HPDE6-E6E7 (cell line): ENCODE measurements around the gene DNAH7.
"Not testable (repeated sequence)": the region's sequence is repeated elsewhere in the genome, so short reads cannot be mapped to it uniquely, and the experiment has no call there.

Source experiments
- DNase-seq: peaks from one replicate; pipeline ENCODE4 v3.0.0; 2011; ENCODE audit warnings: missing footprints; ENCODE audit errors: extremely low spot score

The DNAH7 gene

DNA sequence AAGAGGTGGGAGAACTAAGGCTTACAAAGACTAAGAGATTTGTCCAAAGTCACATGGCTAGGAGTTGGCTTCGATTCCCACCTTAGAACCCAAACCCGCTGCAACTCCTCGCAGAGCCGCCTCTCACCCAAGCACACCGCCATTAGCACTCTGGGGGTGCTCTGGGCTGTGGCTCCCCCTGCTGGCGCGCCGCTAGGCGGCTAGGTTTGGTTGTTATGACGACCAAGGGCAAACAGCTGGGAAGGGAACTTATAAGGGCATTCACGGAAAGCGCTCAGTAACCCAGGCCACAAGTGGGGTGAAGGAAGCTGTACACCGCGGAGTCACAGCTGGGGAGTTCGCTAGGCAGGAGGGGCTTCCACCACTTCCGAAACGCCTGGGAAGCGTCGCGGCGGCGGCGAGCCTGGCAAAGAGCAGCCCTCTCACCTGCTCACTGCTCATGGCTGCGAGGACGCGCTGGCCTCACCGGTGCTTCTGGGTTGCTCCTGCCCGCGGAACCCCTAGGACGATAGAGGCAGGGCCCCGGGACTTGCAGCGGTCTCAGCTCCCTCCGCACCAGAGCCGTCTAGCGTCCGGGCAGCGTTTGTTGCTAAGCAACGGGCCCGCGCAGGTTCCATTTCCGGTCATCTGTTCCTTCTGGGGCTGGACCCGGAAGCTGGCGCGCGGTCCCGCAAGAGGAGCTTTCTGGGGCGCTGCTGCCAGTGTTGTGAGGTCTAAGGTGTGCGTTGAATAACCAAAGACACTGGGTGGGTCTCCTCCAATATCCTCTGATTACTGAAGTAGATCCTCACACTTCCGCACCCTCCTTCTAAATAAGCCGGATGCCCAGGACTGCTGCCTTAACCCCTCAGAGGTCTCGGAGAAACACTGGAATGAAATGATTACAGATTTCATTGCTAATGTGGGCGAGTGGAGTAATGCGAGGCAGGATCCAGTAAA, at the start of gene DNAH7:
DNAH7 (minus strand) TSS at position 567 of the 939 bp plus-strand sequence; CDS start at position 441, 126 bp downstream.
- DNase-seq, result peak; percentile 78

GRCh38 chr2:196117214-196117705, 48.6 kb upstream of the DNAH7 start:
- DNase-seq, result no peak

DNA sequence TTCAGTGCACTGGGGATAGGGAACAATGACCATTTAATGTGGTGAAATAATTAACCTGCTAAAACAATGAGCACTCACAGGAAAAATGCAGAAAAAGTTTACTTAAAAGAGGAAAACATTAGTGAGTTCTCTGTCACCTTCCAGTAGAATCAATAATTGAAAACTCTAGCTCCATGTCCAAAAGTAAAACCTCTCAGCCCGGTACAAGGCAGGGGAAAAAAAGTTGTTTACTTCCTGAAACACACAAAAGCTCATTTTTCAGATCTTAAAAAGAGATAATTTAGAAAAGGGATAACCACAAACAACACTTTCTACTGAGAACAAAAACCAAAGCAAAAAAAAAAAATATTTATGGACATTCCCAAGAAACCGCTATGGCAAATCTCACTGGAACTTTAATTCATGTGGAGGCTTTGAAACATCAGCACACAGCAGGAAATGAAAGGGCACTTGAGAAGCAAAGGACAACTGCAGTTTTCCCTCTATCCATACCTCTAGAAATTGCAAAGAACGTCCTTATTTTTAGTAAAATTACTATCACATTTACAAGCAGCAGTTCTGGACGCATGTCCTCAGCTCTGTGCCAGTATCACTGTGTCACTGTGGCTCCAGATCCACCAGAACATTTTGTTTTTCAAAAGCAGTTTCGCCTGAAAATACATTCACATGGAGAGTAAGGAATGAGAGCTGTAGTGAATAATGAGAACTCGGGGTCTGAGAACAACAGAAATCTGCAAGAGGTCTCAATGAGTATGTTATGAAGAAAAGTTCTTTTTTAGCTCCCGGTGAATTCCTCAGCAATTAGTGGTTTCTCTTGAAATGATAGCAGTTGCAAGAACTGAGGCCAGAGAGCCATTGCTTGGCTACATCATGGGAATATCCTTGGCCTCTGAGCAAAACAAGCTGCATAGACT, 44.7 kb upstream of the DNAH7 start:
- DNase-seq, result no peak

DNA sequence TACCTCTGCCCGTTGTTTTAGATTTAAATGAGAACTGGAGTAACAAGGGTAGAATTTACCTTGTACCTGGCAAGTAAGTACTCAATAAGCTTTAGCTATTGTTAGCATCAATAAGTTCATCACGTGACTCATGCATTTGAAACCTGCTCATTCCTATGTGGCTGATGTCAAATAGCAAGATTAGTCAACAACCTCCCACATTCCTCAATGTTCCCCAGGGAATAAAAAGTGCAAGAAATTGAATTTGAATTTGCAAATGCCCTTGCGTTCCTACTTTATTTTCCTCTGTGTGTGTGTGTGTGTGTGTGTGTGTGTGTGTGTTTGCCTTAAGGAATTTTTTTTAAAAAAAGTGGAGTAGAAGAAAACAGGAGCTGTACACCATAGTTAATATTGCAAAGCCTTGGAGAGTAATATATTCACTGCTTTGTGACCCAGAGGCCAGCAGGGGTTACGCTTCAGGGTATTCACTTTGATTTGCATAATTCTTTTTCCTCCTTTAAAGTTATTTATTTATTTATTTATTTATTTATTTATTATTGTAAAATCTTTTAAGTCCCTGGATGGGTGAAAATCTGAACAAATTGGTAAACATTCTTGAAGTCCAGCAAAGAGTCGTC, 43.9 kb upstream of the DNAH7 start:
- DNase-seq, result no peak

- DNase-seq, result no peak
Observed at GRCh38 chr2:196108604-196109003, 40.0 kb upstream of the DNAH7 start.

GRCh38 chr2:196105951-196106350, 37.3 kb upstream of the DNAH7 start:
- no peak for DNase-seq

GRCh38 chr2:196104066-196104465, 35.4 kb upstream of the DNAH7 start:
- no peak for DNase-seq

DNA sequence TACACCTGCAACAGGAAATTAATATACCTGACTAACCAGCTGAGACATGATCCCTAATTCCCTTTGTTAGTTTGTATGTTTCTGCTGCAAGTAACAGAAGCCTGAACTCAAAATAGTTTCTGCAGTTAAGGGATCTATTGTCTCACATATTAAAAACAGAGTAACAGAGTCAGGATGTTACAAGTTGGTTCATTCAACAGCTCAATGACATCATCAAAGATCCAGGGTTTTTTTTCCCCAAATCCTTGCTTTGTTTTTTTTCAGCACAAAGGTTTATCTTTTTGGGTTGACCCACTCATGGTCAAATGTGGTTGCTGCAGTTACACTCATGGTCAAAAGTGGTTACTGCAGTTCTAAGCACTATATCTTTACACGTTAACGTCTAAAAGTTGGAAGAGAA, 35.0 kb upstream of the DNAH7 start:
- DNase-seq, result no peak

DNA sequence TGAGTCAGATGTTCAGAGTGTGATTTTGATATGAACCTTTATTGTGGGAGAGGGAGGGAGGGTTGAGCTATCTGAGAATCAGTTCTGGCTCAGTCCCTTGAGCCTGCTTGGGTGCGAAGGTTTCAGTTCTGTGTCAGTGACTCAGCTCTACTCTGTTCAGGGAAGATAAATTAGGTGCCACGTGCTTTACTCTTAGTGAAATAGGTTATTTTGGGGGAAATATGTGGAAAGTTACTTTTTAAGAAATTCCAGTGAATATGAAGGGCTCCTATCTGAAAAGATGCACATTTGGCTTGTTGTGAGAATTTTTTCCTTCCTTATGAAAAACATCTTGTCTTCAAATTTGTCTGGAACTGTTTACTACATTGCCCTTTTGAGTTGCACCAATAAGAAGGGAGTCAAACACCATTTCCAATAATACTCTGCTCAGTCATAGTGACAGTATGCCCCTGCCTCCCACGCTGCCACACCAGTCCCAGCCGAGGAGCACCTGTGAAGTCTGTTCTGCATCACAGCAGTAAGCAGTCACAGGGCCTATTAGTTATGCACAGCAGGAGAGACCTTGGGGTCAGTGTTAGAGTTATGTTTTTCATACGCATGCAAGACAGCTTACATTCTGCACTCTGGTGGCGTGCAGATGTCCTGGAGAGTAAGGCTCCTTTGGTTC, 32.8 kb upstream of the DNAH7 start:
- no peak for DNase-seq

DNA sequence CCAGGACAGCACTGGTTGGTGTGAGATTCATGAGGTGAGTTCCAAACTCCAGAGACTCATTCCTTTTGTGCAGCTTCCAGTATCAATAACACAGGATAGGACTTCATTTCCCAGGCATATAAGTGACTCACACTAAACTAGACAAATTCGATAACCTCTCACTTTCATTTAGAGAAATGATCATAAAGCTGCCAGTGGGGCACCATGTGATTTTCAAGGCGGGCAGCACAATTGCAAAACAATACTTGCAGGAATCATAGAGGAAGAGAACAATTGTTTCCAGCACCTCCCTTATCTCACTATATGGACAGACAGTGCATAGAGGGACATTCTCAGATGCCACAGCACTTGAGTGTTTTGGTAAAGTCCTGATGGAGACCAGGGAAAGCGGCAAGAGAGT, 31.3 kb upstream of the DNAH7 start:
- no peak for DNase-seq

GRCh38 chr2:196097864-196098660, 29.4 kb upstream of the DNAH7 start:
- DNase-seq, result no peak

GRCh38 chr2:196096982-196097745, 28.5 kb upstream of the DNAH7 start:
- no peak for DNase-seq

GRCh38 chr2:196096264-196096663, 27.6 kb upstream of the DNAH7 start:
- no peak for DNase-seq

DNA sequence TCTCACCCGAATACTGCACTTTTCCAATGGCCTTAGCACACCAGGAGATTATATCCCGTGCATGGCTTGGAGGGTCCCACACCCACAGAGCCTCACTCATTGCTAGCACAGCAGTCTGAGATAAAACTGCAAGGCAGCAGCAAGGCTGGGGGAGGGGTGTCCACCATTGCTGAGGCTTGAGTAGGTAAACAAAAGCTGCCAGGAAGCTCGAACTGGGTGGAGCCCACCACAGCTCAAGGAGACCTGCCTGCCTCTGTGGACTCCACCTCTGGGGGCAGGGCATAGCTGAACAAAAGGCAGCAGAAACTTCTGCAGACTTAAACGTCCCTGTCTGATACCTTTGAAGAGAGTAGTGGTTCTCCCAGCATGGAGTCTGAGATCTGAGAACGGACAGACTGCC, 20.8 kb upstream of the DNAH7 start:
- DNase-seq, result not testable (repeated sequence)

GRCh38 chr2:196088203-196088602, 19.6 kb upstream of the DNAH7 start:
- peak; percentile 39 for DNase-seq

DNA sequence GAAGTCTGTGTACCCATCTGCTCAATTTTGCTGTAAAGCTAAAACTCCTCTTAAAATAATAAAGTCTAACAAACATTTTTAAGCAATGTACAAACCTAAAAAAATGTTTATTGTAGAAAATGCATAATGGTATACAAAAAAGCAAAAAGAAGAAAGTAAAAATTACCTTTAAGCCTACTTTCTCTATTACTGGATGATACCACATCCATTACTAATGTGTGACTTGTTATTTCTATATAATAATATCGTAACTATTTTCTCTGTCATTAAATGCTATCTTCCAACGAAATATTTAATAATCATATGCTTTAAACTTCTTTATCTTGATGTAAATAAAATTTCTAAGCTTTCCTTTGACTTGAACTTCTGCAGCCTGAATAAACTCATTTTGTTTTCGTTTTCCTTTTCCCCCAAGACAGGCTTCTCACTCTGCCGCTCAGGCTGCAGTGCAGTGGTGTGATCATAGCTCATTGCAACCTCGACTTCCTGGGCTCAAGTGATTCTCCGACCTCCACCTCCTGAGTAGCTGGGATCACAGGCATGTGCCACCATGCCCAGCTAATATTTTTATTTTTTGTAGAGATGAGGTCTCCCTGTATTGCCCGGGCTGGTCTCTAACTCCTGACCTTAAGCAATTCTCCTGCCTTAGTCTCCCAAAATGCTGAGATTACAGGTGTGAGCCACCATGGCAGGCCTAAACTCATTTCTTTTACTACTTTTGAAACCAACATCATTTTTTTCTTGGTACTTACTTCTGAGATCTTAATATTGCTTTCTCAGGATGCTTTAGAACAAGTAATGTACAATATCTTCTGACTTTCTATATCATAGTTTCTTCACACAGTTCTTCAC, 18.1 kb upstream of the DNAH7 start:
- DNase-seq, result no peak

DNA sequence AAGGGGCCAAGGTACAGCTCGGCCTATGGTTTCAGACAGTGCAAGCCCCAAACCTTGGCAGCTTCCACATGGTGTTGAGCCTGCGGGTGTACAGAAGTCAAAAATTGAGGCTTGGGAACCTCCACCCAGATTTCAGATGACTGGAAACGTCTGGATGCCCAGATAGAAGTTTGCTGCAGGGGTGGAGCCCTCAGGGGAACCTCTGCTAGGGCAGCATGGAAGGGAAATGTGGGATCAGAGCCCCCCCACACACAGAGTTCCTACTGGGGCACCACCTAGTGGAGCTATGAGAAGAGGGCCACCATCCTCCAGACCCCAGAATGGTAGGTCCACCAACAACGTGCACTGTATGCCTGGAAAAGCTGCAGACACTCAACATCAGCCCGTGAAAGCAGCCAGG, 15.0 kb upstream of the DNAH7 start:
- DNase-seq, result no peak

DNA sequence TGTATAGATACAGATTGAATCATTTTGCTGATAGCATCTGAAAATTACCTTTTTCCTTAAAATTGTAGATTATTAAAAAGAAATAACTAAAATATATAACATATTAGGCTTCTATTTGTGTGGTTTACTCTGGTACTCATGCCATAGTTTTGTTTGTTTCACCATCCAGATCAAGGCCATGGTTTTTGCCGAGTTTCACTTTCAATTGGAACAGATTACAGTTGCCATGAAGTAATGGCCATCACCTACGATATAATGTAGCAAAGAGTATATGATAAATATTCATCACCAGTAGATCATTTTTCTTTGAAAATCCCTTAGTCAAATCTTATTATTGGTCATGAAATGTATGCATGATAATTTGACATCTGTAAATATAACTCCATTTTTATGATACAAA, 11.9 kb upstream of the DNAH7 start:
- no peak for DNase-seq

- no peak for DNase-seq
Observed at GRCh38 chr2:196079052-196079451, 10.4 kb upstream of the DNAH7 start.
